Neural cell (in vitro differentiated cells): ENCODE data around the gene TM2D3. TPM values are rescaled to one million over a fixed set of nuclear protein-coding genes. Genes with fewer than 3 reads are reported as not detected.

Source experiments
- H2AFZ ChIP-seq: fragments of 200-600, 300-800 bp; sonication (generic), shearing (Covaris generic); 2 replicates; pipeline ENCODE4 v1.6.0; 2014; ENCODE audit warnings: low read depth, mild to moderate bottlenecking, antibody characterized with exemption, low read length, moderate library complexity
- H3F3A ChIP-seq: fragments of 200-600 bp; shearing (Covaris generic); 2 replicates; pipeline ENCODE4 v1.6.1; 2016; ENCODE audit warnings: mild to moderate bottlenecking, moderate library complexity, mixed read lengths, antibody characterized with exemption, low read length; ENCODE audit not compliant: insufficient read depth, poor library complexity, severe bottlenecking
- H3K27ac ChIP-seq: fragments of 200-600, 300-800 bp; sonication (generic), shearing (Covaris generic); 2 replicates; pipeline ENCODE4 v1.5.1; 2014; ENCODE audit warnings: mild to moderate bottlenecking, low read length, moderate library complexity
- H3K27me3 ChIP-seq: fragments of 300-800, 200-600 bp; sonication (generic), shearing (Covaris generic); 2 replicates; pipeline ENCODE4 v1.6.0; 2014; ENCODE audit warnings: mild to moderate bottlenecking, low read depth, low read length, moderate library complexity; ENCODE audit not compliant: insufficient read depth
- H3K36me3 ChIP-seq: fragments of 300-800, 200-600 bp; sonication (generic), shearing (Covaris generic); 2 replicates; pipeline ENCODE4 v1.5.1; 2014; ENCODE audit warnings: mild to moderate bottlenecking, antibody characterized with exemption, low read length, moderate library complexity; ENCODE audit not compliant: insufficient read depth
- H3K4me2 ChIP-seq: fragments of 300-800, 200-600 bp; sonication (generic), shearing (Covaris generic); 2 replicates; pipeline ENCODE4 v1.6.0; 2014; ENCODE audit warnings: mild to moderate bottlenecking, low read length
- H3K4me3 ChIP-seq: fragments of 300-800, 200-600 bp; sonication (generic), shearing (Covaris generic); 2 replicates; pipeline ENCODE4 v1.5.1; 2014; ENCODE audit warnings: mild to moderate bottlenecking, low read length, moderate library complexity
- H3K79me2 ChIP-seq: fragments of 200-600 bp; shearing (Covaris generic); replicated peaks from 2 replicates; pipeline ENCODE4 v1.6.0; 2014; ENCODE audit warnings: mild to moderate bottlenecking, low read length, moderate library complexity; ENCODE audit not compliant: insufficient read depth
- H3K9ac ChIP-seq: fragments of 300-800, 200-600 bp; sonication (generic), shearing (Covaris generic); 2 replicates; pipeline ENCODE4 v1.6.1; 2016; ENCODE audit warnings: mild to moderate bottlenecking, low read length, mixed read lengths
- H3K9me2 ChIP-seq: fragments of 200-600 bp; shearing (Covaris generic); 2 replicates; pipeline ENCODE4 v1.6.1; 2016; ENCODE audit warnings: mild to moderate bottlenecking, low read length, mixed read lengths; ENCODE audit not compliant: insufficient read depth
- H3K9me3 ChIP-seq: fragments of 200-600, 300-800 bp; sonication (generic), shearing (Covaris generic); 2 replicates; pipeline ENCODE4 v1.6.1; 2016; ENCODE audit warnings: mild to moderate bottlenecking, mixed run types, low read length, moderate library complexity, mixed read lengths
- H4K20me1 ChIP-seq: fragments of 200-600 bp; shearing (Covaris generic); 2 replicates; pipeline ENCODE4 v1.6.1; 2016; ENCODE audit warnings: mild to moderate bottlenecking, mixed run types; ENCODE audit not compliant: insufficient read depth
- EP300 ChIP-seq: fragments of 450-650 bp; conservative IDR thresholded peaks from 2 replicates; pipeline ENCODE4 v1.6.1; 2014; ENCODE audit warnings: antibody characterized with exemption, mild to moderate bottlenecking, moderate library complexity; ENCODE audit not compliant: poor library complexity, severe bottlenecking
- EZH2 ChIP-seq: fragments of 200-600, 300-800 bp; shearing (Covaris generic), sonication (generic); IDR thresholded peaks from 2 replicates; pipeline ENCODE4 v1.6.1; 2014; ENCODE audit warnings: antibody characterized with exemption, low read length, borderline replicate concordance, mild to moderate bottlenecking; ENCODE audit not compliant: insufficient read depth, poor library complexity, severe bottlenecking
- MXI1 ChIP-seq: fragments of 450-650 bp; conservative IDR thresholded peaks from 2 replicates; pipeline ENCODE4 v1.6.1; 2014; ENCODE audit warnings: antibody characterized with exemption, mild to moderate bottlenecking; ENCODE audit not compliant: poor library complexity, severe bottlenecking
- RAD21 ChIP-seq: fragments of 450-650 bp; conservative IDR thresholded peaks from 2 replicates; pipeline ENCODE4 v1.6.1; 2014; ENCODE audit warnings: antibody characterized with exemption, mild to moderate bottlenecking, moderate library complexity
- SMC3 ChIP-seq: fragments of 450-650 bp; conservative IDR thresholded peaks from 2 replicates; pipeline ENCODE4 v1.6.1; 2014; ENCODE audit warnings: antibody characterized with exemption, mild to moderate bottlenecking, moderate library complexity; ENCODE audit not compliant: poor library complexity
- TAF1 ChIP-seq: IDR thresholded peaks from 2 replicates; pipeline ENCODE4 v1.6.1; 2012; ENCODE audit warnings: low read depth
- polyA plus RNA-seq: library from polyadenylated mRNA; depleted of rRNA; stranded (reverse); fragments of >200 nt; gene quantifications from 2 replicates; pipeline ENCODE4 v1.2.3, GENCODE V29; 2014
- TF ChIP-seq, protein P1 (sequence below): fragments of 450-650 bp; IDR thresholded peaks from 2 replicates; pipeline ENCODE4 v1.5.1; 2014; ENCODE audit warnings: antibody characterized with exemption, mild to moderate bottlenecking, moderate library complexity; ENCODE audit not compliant: poor library complexity, severe bottlenecking
- TF ChIP-seq, protein P2 (sequence below): IDR thresholded peaks from 2 replicates; pipeline ENCODE4 v1.6.1; 2012; ENCODE audit warnings: borderline replicate concordance

TM2D3 gene
- polyA plus RNA-seq, 1 donor from 2014 or later, result 343 TPM

DNA sequence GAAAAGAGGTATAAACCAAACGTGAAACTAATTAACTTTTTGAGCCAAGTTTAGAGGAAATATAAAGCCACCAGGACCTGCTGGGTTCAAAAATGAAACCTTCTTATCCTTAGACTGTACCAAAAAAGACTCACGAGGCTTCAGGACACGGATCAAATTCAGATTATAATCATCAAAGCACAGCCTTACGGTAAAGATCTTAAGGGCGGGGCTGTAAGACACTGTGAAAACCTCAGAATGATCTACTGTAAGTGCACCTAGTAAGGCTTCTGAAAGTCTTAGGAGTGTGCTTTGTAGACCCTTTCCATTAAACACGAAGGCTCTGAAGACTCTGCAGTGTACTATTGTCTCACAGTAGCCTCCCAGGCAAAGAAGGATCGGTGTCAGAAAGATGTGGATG lies 45.3 kb upstream of the TM2D3 start:
- Histone ChIP-seq H3F3A (no peaks in the 10 kb centered on the region), H3K9me3 (no peaks in the 10 kb centered on the region), H2AFZ (no peak overlapping the region), H3K79me2 (no peaks in the 10 kb centered on the region), H3K4me3 (no peak overlapping the region), H3K27ac (no peak overlapping the region), H4K20me1 (no peaks in the 10 kb centered on the region), H3K9me2 (no peaks in the 10 kb centered on the region), H3K27me3 (no peaks in the 10 kb centered on the region), H3K9ac (no peak overlapping the region), H3K36me3 (no peaks in the 10 kb centered on the region), H3K4me2 (no peak overlapping the region)
- TF ChIP-seq EP300 (no peak), MXI1 (no peak), RAD21 (no peak), SMC3 (no peak), TAF1 (no peak), EZH2 (no peak)
- TF ChIP-seq, protein P1, sequence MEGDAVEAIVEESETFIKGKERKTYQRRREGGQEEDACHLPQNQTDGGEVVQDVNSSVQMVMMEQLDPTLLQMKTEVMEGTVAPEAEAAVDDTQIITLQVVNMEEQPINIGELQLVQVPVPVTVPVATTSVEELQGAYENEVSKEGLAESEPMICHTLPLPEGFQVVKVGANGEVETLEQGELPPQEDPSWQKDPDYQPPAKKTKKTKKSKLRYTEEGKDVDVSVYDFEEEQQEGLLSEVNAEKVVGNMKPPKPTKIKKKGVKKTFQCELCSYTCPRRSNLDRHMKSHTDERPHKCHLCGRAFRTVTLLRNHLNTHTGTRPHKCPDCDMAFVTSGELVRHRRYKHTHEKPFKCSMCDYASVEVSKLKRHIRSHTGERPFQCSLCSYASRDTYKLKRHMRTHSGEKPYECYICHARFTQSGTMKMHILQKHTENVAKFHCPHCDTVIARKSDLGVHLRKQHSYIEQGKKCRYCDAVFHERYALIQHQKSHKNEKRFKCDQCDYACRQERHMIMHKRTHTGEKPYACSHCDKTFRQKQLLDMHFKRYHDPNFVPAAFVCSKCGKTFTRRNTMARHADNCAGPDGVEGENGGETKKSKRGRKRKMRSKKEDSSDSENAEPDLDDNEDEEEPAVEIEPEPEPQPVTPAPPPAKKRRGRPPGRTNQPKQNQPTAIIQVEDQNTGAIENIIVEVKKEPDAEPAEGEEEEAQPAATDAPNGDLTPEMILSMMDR, result no peak
- TF ChIP-seq, protein P2, sequence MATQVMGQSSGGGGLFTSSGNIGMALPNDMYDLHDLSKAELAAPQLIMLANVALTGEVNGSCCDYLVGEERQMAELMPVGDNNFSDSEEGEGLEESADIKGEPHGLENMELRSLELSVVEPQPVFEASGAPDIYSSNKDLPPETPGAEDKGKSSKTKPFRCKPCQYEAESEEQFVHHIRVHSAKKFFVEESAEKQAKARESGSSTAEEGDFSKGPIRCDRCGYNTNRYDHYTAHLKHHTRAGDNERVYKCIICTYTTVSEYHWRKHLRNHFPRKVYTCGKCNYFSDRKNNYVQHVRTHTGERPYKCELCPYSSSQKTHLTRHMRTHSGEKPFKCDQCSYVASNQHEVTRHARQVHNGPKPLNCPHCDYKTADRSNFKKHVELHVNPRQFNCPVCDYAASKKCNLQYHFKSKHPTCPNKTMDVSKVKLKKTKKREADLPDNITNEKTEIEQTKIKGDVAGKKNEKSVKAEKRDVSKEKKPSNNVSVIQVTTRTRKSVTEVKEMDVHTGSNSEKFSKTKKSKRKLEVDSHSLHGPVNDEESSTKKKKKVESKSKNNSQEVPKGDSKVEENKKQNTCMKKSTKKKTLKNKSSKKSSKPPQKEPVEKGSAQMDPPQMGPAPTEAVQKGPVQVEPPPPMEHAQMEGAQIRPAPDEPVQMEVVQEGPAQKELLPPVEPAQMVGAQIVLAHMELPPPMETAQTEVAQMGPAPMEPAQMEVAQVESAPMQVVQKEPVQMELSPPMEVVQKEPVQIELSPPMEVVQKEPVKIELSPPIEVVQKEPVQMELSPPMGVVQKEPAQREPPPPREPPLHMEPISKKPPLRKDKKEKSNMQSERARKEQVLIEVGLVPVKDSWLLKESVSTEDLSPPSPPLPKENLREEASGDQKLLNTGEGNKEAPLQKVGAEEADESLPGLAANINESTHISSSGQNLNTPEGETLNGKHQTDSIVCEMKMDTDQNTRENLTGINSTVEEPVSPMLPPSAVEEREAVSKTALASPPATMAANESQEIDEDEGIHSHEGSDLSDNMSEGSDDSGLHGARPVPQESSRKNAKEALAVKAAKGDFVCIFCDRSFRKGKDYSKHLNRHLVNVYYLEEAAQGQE, result no peak

DNA sequence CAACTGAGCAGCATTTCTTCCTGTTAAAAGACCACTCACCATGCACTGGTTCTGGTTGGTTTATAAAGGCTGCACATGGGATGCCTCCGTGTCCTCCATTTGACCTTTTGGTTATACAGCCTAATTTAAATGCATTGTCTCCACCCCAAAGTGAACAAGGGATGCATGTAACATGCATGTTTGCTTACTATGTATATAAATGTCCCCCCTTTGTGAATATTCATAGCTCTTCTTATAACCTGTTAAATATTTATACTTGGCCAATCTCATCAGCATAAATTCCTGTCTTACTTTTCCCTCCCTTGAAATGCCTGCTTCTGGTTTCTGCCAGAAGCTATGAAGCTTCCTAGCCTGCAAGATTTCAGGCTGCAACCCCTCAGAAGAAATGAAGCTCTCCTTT lies 44.6 kb upstream of the TM2D3 start:
- Histone ChIP-seq H3K9ac (no peak overlapping the region), H3K9me3 (no peaks in the 10 kb centered on the region), H4K20me1 (no peaks in the 10 kb centered on the region), H3K4me2 (no peak overlapping the region), H3K27ac (no peak overlapping the region), H2AFZ (no peak overlapping the region), H3F3A (no peaks in the 10 kb centered on the region), H3K9me2 (no peaks in the 10 kb centered on the region), H3K79me2 (no peaks in the 10 kb centered on the region), H3K36me3 (peaks cover 2% of the 10 kb centered on the region), H3K27me3 (no peaks in the 10 kb centered on the region), H3K4me3 (no peak overlapping the region)
- TF ChIP-seq EZH2 (no peak), EP300 (no peak)
- TF ChIP-seq, protein P1, result no peak
